Measurements from ENCODE around the gene UHRF1. TPM values are rescaled to one million over a fixed set of nuclear protein-coding genes. Genes with fewer than 3 reads are reported as not detected.

UHRF1 gene
- polyA plus RNA-seq, 1 donor (not counting 4 experiments of a cell fraction or from before 2014, with no cell fraction given): 9.7 TPM

- Histone ChIP-seq H3K9ac (ENCODE audit: control insufficient read depth, extremely low read depth, insufficient read depth, low read length) (no peak within 1 kb of the TSS), H3K79me2 (ENCODE audit: control insufficient read depth, insufficient read depth, low read length) (no peaks in the 10 kb centered on the region), H3K9me1 (ENCODE audit: control insufficient read depth, extremely low read depth, insufficient read depth, low read length) (no peaks in the 10 kb centered on the region), H2AFZ (ENCODE audit: control insufficient read depth, low read length) (no peak within 1 kb of the TSS), H3K4me2 (ENCODE audit: control insufficient read depth, extremely low read depth, insufficient read depth, low read depth, low read length) (no peak within 1 kb of the TSS), H3K27ac (ENCODE audit: control insufficient read depth, insufficient read depth, low read length) (no peak within 1 kb of the TSS), H3K4me1 (ENCODE audit: control insufficient read depth, extremely low read depth, insufficient read depth, low read length) (no peaks in the 10 kb centered on the region), H3K27me3 (ENCODE audit: control insufficient read depth, extremely low read depth, insufficient read depth, low read length) (no peaks in the 10 kb centered on the region), H3K9me3 (ENCODE audit: control insufficient read depth, low read depth, low read length) (no peaks in the 10 kb centered on the region), H4K20me1 (ENCODE audit: control insufficient read depth, extremely low read depth, insufficient read depth, low read length) (no peaks in the 10 kb centered on the region), H3K4me3 (ENCODE audit: control insufficient read depth in 2 of 3, extremely low read depth in 1 of 3, insufficient read depth in 2 of 3, low read depth in 1 of 3, low read length in 3 of 3) (no peak within 1 kb of the TSS), H3K36me3 (ENCODE audit: control insufficient read depth in 2 of 2, extremely low read depth in 1 of 2, insufficient read depth in 2 of 2, low read length in 2 of 2) (no peaks in the 10 kb centered on the region)
- FAIRE-seq (no peak), DNase-seq (ENCODE audit: low read depth, low spot score) (no peak)
- dilution Hi-C loops (cut with MboI; ENCODE audit: extremely low pct_ligation_motif_present, low sequenced_read_pairs): no loop called here
- no peak for TF ChIP-seq EZH2 (IDR thresholded peaks at IDR 0.05; ENCODE audit: low read length)
- no peak for TF ChIP-seq CTCF (optimal IDR thresholded peaks at IDR 0.05 in 1 of 3, IDR thresholded peaks at IDR 0.05 in 1 of 3, conservative IDR thresholded peaks at IDR 0.05 in 1 of 3; ENCODE audit: extremely low read depth in 1 of 3, insufficient read depth in 2 of 3, low read length in 3 of 3)
Measured at GRCh38 chr19:4902796-4903195, 6.5 kb upstream of the UHRF1 start, which contains the start of gene ARRDC5. Gene ARRDC5 (minus strand): TSS chr19:4902896. CDS start chr19:4902825, 71 bp downstream.

- no peaks in the 10 kb centered on the region for H3K79me2 ChIP-seq (ENCODE audit: control insufficient read depth, insufficient read depth, low read length)
- no peak for TF ChIP-seq CTCF (optimal IDR thresholded peaks at IDR 0.05 in 1 of 3, IDR thresholded peaks at IDR 0.05 in 1 of 3, conservative IDR thresholded peaks at IDR 0.05 in 1 of 3; ENCODE audit: extremely low read depth in 1 of 3, insufficient read depth in 2 of 3, low read length in 3 of 3)
- no peak for TF ChIP-seq EZH2 (IDR thresholded peaks at IDR 0.05; ENCODE audit: low read length)
- H3K9me1 ChIP-seq (ENCODE audit: control insufficient read depth, extremely low read depth, insufficient read depth, low read length): no peaks in the 10 kb centered on the region
- FAIRE-seq: no peak
- no peak overlapping the region for H3K4me3 ChIP-seq (ENCODE audit: control insufficient read depth in 2 of 3, extremely low read depth in 1 of 3, insufficient read depth in 2 of 3, low read depth in 1 of 3, low read length in 3 of 3)
- no peaks in the 10 kb centered on the region for H3K4me1 ChIP-seq (ENCODE audit: control insufficient read depth, extremely low read depth, insufficient read depth, low read length)
- no peaks in the 10 kb centered on the region for H3K9me3 ChIP-seq (ENCODE audit: control insufficient read depth, low read depth, low read length)
- no peaks in the 10 kb centered on the region for H4K20me1 ChIP-seq (ENCODE audit: control insufficient read depth, extremely low read depth, insufficient read depth, low read length)
- H3K4me2 ChIP-seq (ENCODE audit: control insufficient read depth, extremely low read depth, insufficient read depth, low read depth, low read length): no peak overlapping the region
- no peak overlapping the region for H3K27ac ChIP-seq (ENCODE audit: control insufficient read depth, insufficient read depth, low read length)
- dilution Hi-C loops (cut with MboI; ENCODE audit: extremely low pct_ligation_motif_present, low sequenced_read_pairs): no loop called here
- no peaks in the 10 kb centered on the region for H3K36me3 ChIP-seq (ENCODE audit: control insufficient read depth in 2 of 2, extremely low read depth in 1 of 2, insufficient read depth in 2 of 2, low read length in 2 of 2)
- no peak for DNase-seq (ENCODE audit: low read depth, low spot score)
- H2AFZ ChIP-seq (ENCODE audit: control insufficient read depth, low read length): no peak overlapping the region
- H3K9ac ChIP-seq (ENCODE audit: control insufficient read depth, extremely low read depth, insufficient read depth, low read length): no peak overlapping the region
- no peaks in the 10 kb centered on the region for H3K27me3 ChIP-seq (ENCODE audit: control insufficient read depth, extremely low read depth, insufficient read depth, low read length)
Measured at GRCh38 chr19:4904481-4904880, 4.8 kb upstream of the UHRF1 start.

Data from keratinocyte (primary cell).